ENCODE data around the gene GOLGA6L10. TPM values are rescaled to one million over a fixed set of nuclear protein-coding genes. Genes with fewer than 3 reads are reported as not detected.
"Not testable (repeated sequence)": the region's sequence is repeated elsewhere in the genome, so short reads cannot be mapped to it uniquely, and the experiment has no call there.

Gene GOLGA6L10
- total RNA-seq, 1 experiment from 2014 or later, result 2.0 TPM

DNA sequence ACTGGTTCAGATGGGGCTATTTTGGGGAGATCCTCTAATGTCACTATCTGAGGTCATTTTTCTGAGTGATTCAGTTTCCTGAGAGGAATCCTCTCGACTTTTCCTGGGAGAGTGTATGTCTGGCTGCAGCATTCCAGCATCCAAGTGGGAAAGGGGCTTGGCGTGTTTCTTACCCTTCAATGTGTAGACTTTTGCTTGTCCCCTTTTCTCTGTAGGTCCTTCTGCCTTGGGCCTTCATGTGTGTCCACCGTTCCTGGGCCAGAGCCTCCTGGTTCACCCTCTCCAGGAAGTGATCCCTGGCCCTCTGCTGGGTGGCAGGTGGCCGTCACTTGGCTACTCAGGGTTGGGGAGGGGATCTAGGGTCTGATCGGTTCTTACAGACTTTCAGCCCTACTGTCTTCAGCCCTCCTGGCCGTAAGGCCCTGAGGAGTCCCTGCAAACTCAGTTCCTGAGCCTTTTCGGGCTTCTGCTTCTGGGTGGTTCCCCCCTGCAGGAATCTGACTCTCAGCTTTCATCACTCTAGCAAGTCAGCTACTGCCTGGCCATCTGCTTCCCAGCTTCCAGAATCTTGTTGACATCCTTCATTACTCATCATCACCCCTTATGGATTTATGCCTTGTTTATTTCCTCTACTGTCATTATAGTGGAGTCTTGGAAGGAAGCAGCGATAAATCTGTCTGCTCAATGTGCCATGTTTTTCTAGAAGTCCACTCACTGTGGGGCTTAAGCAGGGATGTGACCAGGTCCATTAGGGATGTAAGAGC is 36.5 kb downstream of the GOLGA6L10 start:
- H2BK120ac ChIP-seq (ENCODE audit: low read depth, low read length, poor library complexity, severe bottlenecking), result no peak overlapping the region
- no peaks in the 10 kb centered on the region for H3K4me1 Mint-ChIP-seq

DNA sequence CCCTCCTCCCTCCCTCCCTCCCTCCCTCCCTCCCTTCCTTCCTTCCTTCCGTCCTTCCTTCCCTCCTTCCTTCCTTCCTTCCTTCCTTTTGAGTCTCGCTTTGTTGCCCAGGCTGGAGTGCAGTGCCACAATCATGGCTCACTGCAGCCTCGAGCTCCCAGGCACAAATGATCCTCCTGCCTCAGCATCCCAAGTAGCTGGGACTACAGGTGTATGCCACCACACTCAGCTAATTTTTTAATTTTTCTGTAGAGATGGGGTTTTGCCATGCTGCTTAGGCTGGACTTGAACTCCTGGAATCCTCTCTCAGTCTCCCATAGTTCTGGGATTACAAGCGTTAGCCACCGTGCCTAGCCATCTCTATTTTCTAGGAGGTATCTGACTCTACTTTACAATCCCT is 38.0 kb downstream of the GOLGA6L10 start:
- not testable (repeated sequence) for H3K27me3 Mint-ChIP-seq (ENCODE audit: low read depth); H4K91ac ChIP-seq (ENCODE audit: insufficient read length, low read depth, low read length); H2BK5ac ChIP-seq (ENCODE audit: insufficient read length, low read length); H2BK12ac ChIP-seq (ENCODE audit: insufficient read length, low read depth, low read length); H3K27me3 ChIP-seq (ENCODE audit: insufficient read depth, low read length); H4K20me1 ChIP-seq (ENCODE audit: control insufficient read depth, insufficient read depth, insufficient read length); H3K36me3 Mint-ChIP-seq (ENCODE audit: insufficient read depth in 1 of 3, low read depth in 3 of 3); H3K4ac ChIP-seq (ENCODE audit: low read depth, low read length); H3K4me3 Mint-ChIP-seq; H3K79me1 ChIP-seq (ENCODE audit: insufficient read depth, low read depth, low read length, poor library complexity, severe bottlenecking); H3T11ph ChIP-seq (ENCODE audit: low read length); H3K9ac ChIP-seq (ENCODE audit: extremely low read depth, insufficient read length, low read length); H3K79me2 ChIP-seq (ENCODE audit: insufficient read depth, low read length); H3K9me3 ChIP-seq (ENCODE audit: control insufficient read depth, low read depth, low read length); H2AK5ac ChIP-seq (ENCODE audit: insufficient read length, low read length); H2BK120ac ChIP-seq (ENCODE audit: low read depth, low read length, poor library complexity, severe bottlenecking); H3K4me1 Mint-ChIP-seq; H2AFZ ChIP-seq (ENCODE audit: low read length); H3K56ac ChIP-seq (ENCODE audit: insufficient read length, low read depth, low read length); H3K27ac Mint-ChIP-seq; H3K9me3 Mint-ChIP-seq; H4K5ac ChIP-seq (ENCODE audit: insufficient read length, low read depth, low read length); H3K4me1 ChIP-seq (ENCODE audit: insufficient read depth, low read length); H3K23ac ChIP-seq (ENCODE audit: insufficient read length, low read depth, low read length); H3K27ac ChIP-seq (ENCODE audit: insufficient read length, low read depth, low read length); H3K23me2 ChIP-seq (ENCODE audit: insufficient read length, low read depth, low read length, poor library complexity, severe bottlenecking); H2BK20ac ChIP-seq (ENCODE audit: low read depth, low read length, poor library complexity, severe bottlenecking); H4K8ac ChIP-seq (replicated peaks; ENCODE audit: insufficient read length, low read depth, low read length); H2BK15ac ChIP-seq (ENCODE audit: low read depth, low read length); H3K14ac ChIP-seq (ENCODE audit: insufficient read depth, low read length); H3K18ac ChIP-seq (ENCODE audit: insufficient read length, low read depth, low read length); H3K4me2 ChIP-seq (ENCODE audit: insufficient read depth, insufficient read length, low read length)
- no CpG with 5 or more reads among the region's 5 CpGs for WGBS (ENCODE audit: extremely low coverage, insufficient read length, low lambda C conversion rate)
- peak; percentile 0 for DNase-seq

More for the DNA sequence above, 36.5 kb downstream of the GOLGA6L10 start:
- H3K9ac ChIP-seq (ENCODE audit: extremely low read depth, insufficient read length, low read length), result no peak overlapping the region
- no peak overlapping the region for H3T11ph ChIP-seq (ENCODE audit: low read length)
- no peaks in the 10 kb centered on the region for H3K79me2 ChIP-seq (ENCODE audit: insufficient read depth, low read length)
- H3K4ac ChIP-seq (ENCODE audit: low read depth, low read length), result no peak overlapping the region
- no peak overlapping the region for H2BK12ac ChIP-seq (ENCODE audit: insufficient read length, low read depth, low read length)
- no peak overlapping the region for H3K27ac ChIP-seq (ENCODE audit: insufficient read length, low read depth, low read length)
- WGBS (ENCODE audit: extremely low coverage, insufficient read length, low lambda C conversion rate), result no CpG with 5 or more reads among the region's 8 CpGs
- H4K20me1 ChIP-seq (ENCODE audit: control insufficient read depth, insufficient read depth, insufficient read length), result no peaks in the 10 kb centered on the region
- no peaks in the 10 kb centered on the region for H3K23me2 ChIP-seq (ENCODE audit: insufficient read length, low read depth, low read length, poor library complexity, severe bottlenecking)
- no peak overlapping the region for H3K4me3 Mint-ChIP-seq
- no peak overlapping the region for H3K18ac ChIP-seq (ENCODE audit: insufficient read length, low read depth, low read length)
- no peak overlapping the region for H3K4me2 ChIP-seq (ENCODE audit: insufficient read depth, insufficient read length, low read length)
- peak; percentile 32 for DNase-seq
- no peak overlapping the region for H2BK15ac ChIP-seq (ENCODE audit: low read depth, low read length)
- H3K79me1 ChIP-seq (ENCODE audit: insufficient read depth, low read depth, low read length, poor library complexity, severe bottlenecking), result no peaks in the 10 kb centered on the region
- H3K36me3 Mint-ChIP-seq (ENCODE audit: insufficient read depth in 1 of 3, low read depth in 3 of 3), result peaks cover 0 to 5% (median 0%) of the 10 kb centered on the region in 3 experiments; a peak in 1 of 7 replicates
- no peak overlapping the region for H3K56ac ChIP-seq (ENCODE audit: insufficient read length, low read depth, low read length)
- H4K91ac ChIP-seq (ENCODE audit: insufficient read length, low read depth, low read length), result no peak overlapping the region
- H3K27me3 ChIP-seq (ENCODE audit: insufficient read depth, low read length), result no peaks in the 10 kb centered on the region
- H4K5ac ChIP-seq (ENCODE audit: insufficient read length, low read depth, low read length), result no peak overlapping the region
- TF ChIP-seq, protein P1, sequence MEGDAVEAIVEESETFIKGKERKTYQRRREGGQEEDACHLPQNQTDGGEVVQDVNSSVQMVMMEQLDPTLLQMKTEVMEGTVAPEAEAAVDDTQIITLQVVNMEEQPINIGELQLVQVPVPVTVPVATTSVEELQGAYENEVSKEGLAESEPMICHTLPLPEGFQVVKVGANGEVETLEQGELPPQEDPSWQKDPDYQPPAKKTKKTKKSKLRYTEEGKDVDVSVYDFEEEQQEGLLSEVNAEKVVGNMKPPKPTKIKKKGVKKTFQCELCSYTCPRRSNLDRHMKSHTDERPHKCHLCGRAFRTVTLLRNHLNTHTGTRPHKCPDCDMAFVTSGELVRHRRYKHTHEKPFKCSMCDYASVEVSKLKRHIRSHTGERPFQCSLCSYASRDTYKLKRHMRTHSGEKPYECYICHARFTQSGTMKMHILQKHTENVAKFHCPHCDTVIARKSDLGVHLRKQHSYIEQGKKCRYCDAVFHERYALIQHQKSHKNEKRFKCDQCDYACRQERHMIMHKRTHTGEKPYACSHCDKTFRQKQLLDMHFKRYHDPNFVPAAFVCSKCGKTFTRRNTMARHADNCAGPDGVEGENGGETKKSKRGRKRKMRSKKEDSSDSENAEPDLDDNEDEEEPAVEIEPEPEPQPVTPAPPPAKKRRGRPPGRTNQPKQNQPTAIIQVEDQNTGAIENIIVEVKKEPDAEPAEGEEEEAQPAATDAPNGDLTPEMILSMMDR (conservative IDR thresholded peaks at IDR 0.05), result no peak; the same call in 2 of the 3 replicates
- no peaks in the 10 kb centered on the region for H3K9me3 ChIP-seq (ENCODE audit: control insufficient read depth, low read depth, low read length)
- H4K8ac ChIP-seq (replicated peaks; ENCODE audit: insufficient read length, low read depth, low read length), result no peak overlapping the region
- no peak overlapping the region for H3K23ac ChIP-seq (ENCODE audit: insufficient read length, low read depth, low read length)
- H3K14ac ChIP-seq (ENCODE audit: insufficient read depth, low read length), result no peak overlapping the region; the same call in 1 of the 2 replicates
- H2BK20ac ChIP-seq (ENCODE audit: low read depth, low read length, poor library complexity, severe bottlenecking), result no peak overlapping the region
- H3K27ac Mint-ChIP-seq, result no peak overlapping the region
- H2AFZ ChIP-seq (ENCODE audit: low read length), result no peak overlapping the region
- H3K4me1 ChIP-seq (ENCODE audit: insufficient read depth, low read length), result no peaks in the 10 kb centered on the region
- peaks cover 3% of the 10 kb centered on the region for H3K27me3 Mint-ChIP-seq (ENCODE audit: low read depth)
- peaks cover 8 to 9% of the 10 kb centered on the region in 2 experiments; a peak in 4 of 5 replicates for H3K9me3 Mint-ChIP-seq
- no peak overlapping the region for H2BK5ac ChIP-seq (ENCODE audit: insufficient read length, low read length)
- no peak overlapping the region for H2AK5ac ChIP-seq (ENCODE audit: insufficient read length, low read length)
